Ascending aorta (tissue), 2 donors: Measurements from ENCODE around the gene ADAMTS17. TPM values are rescaled to one million over a fixed set of nuclear protein-coding genes. Genes with fewer than 3 reads are reported as not detected.

Experiments used
- DNase-seq, 2 donors: peaks; one replicate each; pipeline ENCODE4 v3.0.0-alpha.2; 2019; ENCODE audit warnings: low spot score in 2 of 2
- H3K27ac ChIP-seq, 2 donors: fragments of 200-600 bp; sonication (generic); one replicate each; pipeline ENCODE4 v1.5.1; 2016 to 2017; ENCODE audit warnings: mild to moderate bottlenecking in 1 of 2
- H3K27me3 ChIP-seq: fragments of 200-600 bp; sonication (generic); one replicate; pipeline ENCODE4 v1.5.1; 2017
- H3K36me3 ChIP-seq, 2 donors: fragments of 200-600 bp; sonication (generic); one replicate each; pipeline ENCODE4 v1.5.1; 2016
- H3K4me1 ChIP-seq, 2 donors: fragments of 200-600 bp; sonication (generic); one replicate each; pipeline ENCODE4 v1.5.1; 2016 to 2017; ENCODE audit warnings: mild to moderate bottlenecking in 1 of 2
- H3K4me3 ChIP-seq, 2 donors: fragments of 200-600 bp; sonication (generic); one replicate each; pipeline ENCODE4 v1.5.1; 2016 to 2017; ENCODE audit warnings: mild to moderate bottlenecking in 1 of 2
- H3K9me3 ChIP-seq, 2 donors: fragments of 200-600 bp; sonication (generic); one replicate each; pipeline ENCODE4 v1.5.1; 2016
- CTCF ChIP-seq, 3 experiments: fragments of 200-600 bp in 2 of 3; fragments of 450-650 bp in 1 of 3; sonication (generic) in 2 of 3; IDR thresholded peaks; one replicate each; pipeline ENCODE4 v1.5.1; 2016 to 2019; ENCODE audit warnings: antibody characterized with exemption in 3 of 3, mild to moderate bottlenecking in 1 of 3, moderate library complexity in 1 of 3
- intact Hi-C: fragments of 100-400 bp; cut with DNase I; formaldehyde crosslinking; loops from one replicate; pipeline ENCODE4 v1.15.1; 2023
- total RNA-seq: library from RNA; depleted of rRNA; stranded (reverse); fragments of >200 nt; gene quantifications from one replicate; pipeline ENCODE4 v1.1.0, GENCODE V29; 2016

The ADAMTS17 gene
- total RNA-seq, 1 donor from 2014 or later: 2.8 TPM

- DNase-seq: no peak
- Histone ChIP-seq H3K4me1 (peaks cover 0 to 7% of the 10 kb centered on the region in 2 donors), H3K4me3 (no peak overlapping the region), H3K27ac (no peak overlapping the region), H3K27me3 (no peaks in the 10 kb centered on the region), H3K36me3 (no peaks in the 10 kb centered on the region), H3K9me3 (no peaks in the 10 kb centered on the region)
- no peak for TF ChIP-seq CTCF (IDR thresholded peaks at IDR 0.05)
- intact Hi-C loops: no loop called here
These were observed 131.4 kb downstream of the ADAMTS17 start for GRCh38 chr15:100210338-100210737.

DNA sequence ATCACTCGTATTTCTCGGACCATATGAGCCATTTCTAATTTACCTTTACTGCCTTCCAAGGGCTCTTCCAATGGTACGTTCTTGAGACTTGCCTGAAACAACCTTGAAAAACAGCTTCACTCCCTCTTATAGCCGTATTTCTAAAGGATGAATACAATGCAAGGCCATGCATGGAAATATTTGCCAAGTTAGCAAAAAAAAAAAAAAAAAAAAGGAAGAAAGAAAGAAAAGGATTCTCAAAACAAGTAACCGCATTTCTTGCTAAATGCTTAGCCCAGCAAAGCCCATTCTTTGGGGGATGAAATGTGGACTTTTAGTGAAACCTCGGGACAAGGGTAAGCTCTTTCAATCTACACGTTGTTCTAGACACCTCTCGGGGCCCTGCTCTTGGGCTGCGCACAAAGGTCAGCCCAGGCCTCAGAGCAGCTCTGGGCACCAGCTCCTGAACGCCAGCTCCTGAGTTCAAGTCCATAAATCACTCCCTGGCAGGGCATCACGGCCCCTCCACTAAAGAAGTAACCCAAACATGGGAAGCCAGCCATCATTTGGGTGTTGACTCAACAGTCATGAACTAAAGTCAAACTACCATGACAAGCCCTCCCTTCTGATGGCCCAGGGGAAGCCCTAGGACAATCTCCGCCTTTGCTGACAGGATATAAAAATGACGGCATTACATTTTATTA is 132.7 kb downstream of the ADAMTS17 start:
- intact Hi-C loops: no loop called here
- H3K4me1 ChIP-seq: no peaks in the 10 kb centered on the region
- H3K4me3 ChIP-seq: no peak overlapping the region
- no peaks in the 10 kb centered on the region for H3K36me3 ChIP-seq
- no peak for DNase-seq
- no peak overlapping the region for H3K27ac ChIP-seq
- no peaks in the 10 kb centered on the region for H3K27me3 ChIP-seq
- no peak for TF ChIP-seq CTCF (IDR thresholded peaks at IDR 0.05)
- no peaks in the 10 kb centered on the region for H3K9me3 ChIP-seq

DNA sequence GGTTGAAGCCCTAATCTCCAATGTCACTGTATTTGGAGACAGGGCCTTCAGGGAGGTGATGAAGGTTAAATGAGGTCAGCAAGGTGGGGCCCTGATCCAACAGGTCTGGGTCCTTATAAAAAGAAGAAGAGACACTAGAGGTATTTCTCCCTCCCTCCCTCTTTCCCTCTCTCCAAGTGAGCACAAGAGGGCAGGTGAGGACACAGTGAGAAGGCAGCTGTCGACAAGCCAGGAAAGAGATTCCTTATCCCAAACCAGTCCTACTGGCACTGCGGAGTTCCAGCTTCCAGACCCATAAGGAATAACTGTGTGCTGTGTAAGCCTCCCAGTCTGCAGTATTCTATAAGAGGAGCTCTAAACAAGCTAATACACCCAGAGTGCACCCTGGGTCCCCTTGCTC is 134.7 kb downstream of the ADAMTS17 start:
- TF ChIP-seq CTCF (IDR thresholded peaks at IDR 0.05): no peak
- Histone ChIP-seq H3K27me3 (no peaks in the 10 kb centered on the region), H3K4me3 (no peak overlapping the region), H3K36me3 (no peaks in the 10 kb centered on the region), H3K27ac (no peak overlapping the region), H3K4me1 (no peaks in the 10 kb centered on the region), H3K9me3 (no peaks in the 10 kb centered on the region)
- no peak for DNase-seq
- intact Hi-C loops: no loop called here

GRCh38 chr15:100206643-100207042 is 135.1 kb downstream of the ADAMTS17 start:
- H3K4me1 ChIP-seq: no peaks in the 10 kb centered on the region
- no peak for TF ChIP-seq CTCF (IDR thresholded peaks at IDR 0.05)
- DNase-seq: no peak
- no peaks in the 10 kb centered on the region for H3K9me3 ChIP-seq
- H3K27ac ChIP-seq: no peak overlapping the region
- no peak overlapping the region for H3K4me3 ChIP-seq
- no peaks in the 10 kb centered on the region for H3K36me3 ChIP-seq
- intact Hi-C loops: no loop called here
- no peaks in the 10 kb centered on the region for H3K27me3 ChIP-seq

- Histone ChIP-seq H3K9me3 (no peaks in the 10 kb centered on the region), H3K4me3 (no peak overlapping the region), H3K27me3 (no peaks in the 10 kb centered on the region), H3K36me3 (no peaks in the 10 kb centered on the region), H3K4me1 (no peaks in the 10 kb centered on the region), H3K27ac (no peak overlapping the region)
- no peak for DNase-seq
- TF ChIP-seq CTCF (IDR thresholded peaks at IDR 0.05): no peak
- intact Hi-C loops: no loop called here
These were observed 136.1 kb downstream of the ADAMTS17 start for GRCh38 chr15:100205549-100206295.
